Neuron (in vitro differentiated cells): ENCODE results near the gene MED12.

Source experiments
- H2AFZ ChIP-seq: one replicate; pipeline ENCODE4 v1.6.1; 2013; ENCODE audit warnings: low read depth, mild to moderate bottlenecking, inconsistent platforms, low read length, moderate library complexity
- H3K27me3 ChIP-seq: one replicate; pipeline ENCODE4 v1.6.1; 2013; ENCODE audit warnings: low read length; ENCODE audit not compliant: insufficient read depth
- H3K36me3 ChIP-seq: one replicate; pipeline ENCODE4 v1.6.1; 2013; ENCODE audit warnings: low read length; ENCODE audit not compliant: insufficient read depth
- H3K4me1 ChIP-seq: one replicate; pipeline ENCODE4 v1.6.1; 2013; ENCODE audit warnings: low read length; ENCODE audit not compliant: insufficient read depth
- H3K4me3 ChIP-seq: 2 replicates; pipeline ENCODE4 v1.5.1; 2013; ENCODE audit warnings: mild to moderate bottlenecking, low read length, moderate library complexity
- H3K9me3 ChIP-seq: one replicate; pipeline ENCODE4 v1.6.1; 2013; ENCODE audit warnings: low read length

MED12 gene

DNA sequence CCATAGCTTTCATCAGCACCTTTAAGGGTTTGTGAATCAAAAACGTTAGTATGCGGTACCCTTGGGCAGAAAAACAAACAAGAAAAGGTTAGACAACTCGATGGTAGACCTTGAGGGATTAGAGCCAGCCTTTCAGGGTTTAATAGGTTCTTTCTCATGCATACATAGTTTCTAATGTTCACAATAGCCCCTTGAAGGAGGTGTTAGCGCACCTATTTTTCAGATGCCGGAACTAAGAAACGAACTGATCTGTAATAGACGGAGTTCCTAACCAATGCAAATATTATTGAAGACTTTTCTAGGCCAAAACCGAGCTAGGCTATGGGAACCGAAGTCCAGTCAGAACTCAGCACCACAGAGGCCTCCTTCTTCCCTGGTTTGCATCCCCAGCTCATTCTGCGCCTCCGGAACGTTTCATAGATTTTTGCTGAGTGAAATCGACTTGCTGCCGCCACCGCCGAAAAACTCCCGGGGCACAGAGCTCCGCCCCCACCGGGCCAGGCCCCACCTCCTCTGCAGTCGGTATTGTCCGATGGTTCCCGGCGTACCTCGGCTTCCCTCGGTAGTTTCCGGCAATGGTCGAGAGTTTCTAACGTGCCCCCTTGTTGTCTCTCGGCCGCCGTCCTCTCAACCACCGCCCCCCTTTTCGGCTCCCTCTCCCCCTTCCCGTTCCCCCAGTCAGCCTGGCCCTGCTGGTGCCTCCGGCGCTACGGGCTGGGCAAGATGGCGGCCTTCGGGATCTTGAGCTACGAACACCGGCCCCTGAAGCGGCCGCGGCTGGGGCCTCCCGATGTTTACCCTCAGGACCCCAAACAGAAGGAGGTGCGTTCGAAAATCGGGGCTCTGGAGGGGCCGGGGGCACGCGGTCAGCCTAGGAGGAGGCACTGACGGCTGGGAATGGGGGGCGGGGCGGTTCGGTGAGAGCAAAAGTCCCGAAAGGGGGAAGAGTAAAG lies at the start of gene MED12:
TSS of gene MED12 (plus strand) at position 565 of the 953 bp plus-strand sequence. CDS start at position 724, 159 bp downstream.
- Histone ChIP-seq H3K4me3 (peak within 1 kb of the TSS; percentile 65), H3K9me3 (no peaks in the 10 kb centered on the region), H2AFZ (no peak within 1 kb of the TSS), H3K27me3 (no peaks in the 10 kb centered on the region), H3K4me1 (peaks cover 4% of the 10 kb centered on the region), H3K36me3 (peaks cover 21% of the 10 kb centered on the region)

DNA sequence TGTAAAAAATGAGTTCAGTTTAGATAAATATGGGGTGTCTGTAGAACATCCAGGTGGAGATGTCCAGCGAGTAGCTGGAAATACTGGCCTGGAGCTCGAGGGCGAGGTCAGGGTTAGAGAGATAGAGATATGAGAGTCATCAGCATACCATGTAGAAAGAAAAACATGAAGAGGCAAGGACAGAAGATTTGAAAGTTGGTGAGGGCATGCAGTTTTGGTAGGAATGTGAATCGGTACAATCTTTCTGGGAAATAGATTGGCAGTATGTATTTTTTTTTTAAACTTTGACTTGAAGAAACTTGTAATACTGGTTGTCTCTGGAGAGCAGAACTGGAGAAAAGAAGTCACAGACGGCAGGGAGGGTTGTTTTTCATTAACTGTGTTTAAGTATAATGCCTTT lies 47.9 kb upstream of the MED12 start:
- no peak overlapping the region for H2AFZ ChIP-seq

GRCh38 chrX:71081330-71082123 lies 36.9 kb upstream of the MED12 start:
- no peaks in the 10 kb centered on the region for H3K36me3 ChIP-seq
- H3K4me1 ChIP-seq, result no peaks in the 10 kb centered on the region
- H2AFZ ChIP-seq, result no peak overlapping the region
- H3K4me3 ChIP-seq, result no peak overlapping the region
- no peaks in the 10 kb centered on the region for H3K9me3 ChIP-seq
- H3K27me3 ChIP-seq, result no peaks in the 10 kb centered on the region

More for the DNA sequence above, 47.9 kb upstream of the MED12 start:
- Histone ChIP-seq H3K9me3 (no peaks in the 10 kb centered on the region), H3K27me3 (no peaks in the 10 kb centered on the region), H3K4me3 (no peak overlapping the region), H3K4me1 (peaks cover 7% of the 10 kb centered on the region), H3K36me3 (peaks cover 3% of the 10 kb centered on the region)

- no peak overlapping the region for H2AFZ ChIP-seq
- no peaks in the 10 kb centered on the region for H3K36me3 ChIP-seq
- H3K4me3 ChIP-seq, result no peak overlapping the region
- H3K4me1 ChIP-seq, result no peaks in the 10 kb centered on the region
- no peaks in the 10 kb centered on the region for H3K27me3 ChIP-seq
- H3K9me3 ChIP-seq, result no peaks in the 10 kb centered on the region
These were observed 36.2 kb upstream of the MED12 start for GRCh38 chrX:71082124-71082647.

DNA sequence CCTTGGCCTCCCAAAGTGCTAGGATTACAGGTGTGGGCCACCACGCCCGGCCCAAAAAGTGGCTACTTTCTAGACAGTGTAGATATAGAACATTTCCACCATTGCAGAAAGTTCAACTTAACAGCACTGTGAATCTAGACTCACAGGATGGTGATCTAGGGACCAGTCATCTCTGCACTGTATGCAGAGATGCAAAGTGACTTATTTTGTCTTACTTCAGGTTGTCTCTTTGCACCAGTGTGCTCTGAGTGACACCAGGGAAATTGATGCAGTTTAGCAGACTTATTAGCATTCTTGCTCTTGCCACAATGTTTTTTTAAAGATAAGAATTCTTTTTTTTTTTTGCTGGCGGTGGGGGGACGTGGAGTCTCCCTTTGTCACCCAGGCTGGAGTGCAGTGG lies 35.6 kb upstream of the MED12 start:
- Histone ChIP-seq H3K4me3 (no peak overlapping the region), H3K9me3 (no peaks in the 10 kb centered on the region), H3K36me3 (no peaks in the 10 kb centered on the region), H3K4me1 (no peaks in the 10 kb centered on the region), H3K27me3 (no peaks in the 10 kb centered on the region), H2AFZ (no peak overlapping the region)

- Histone ChIP-seq H3K9me3 (no peaks in the 10 kb centered on the region), H3K4me3 (no peak overlapping the region), H3K36me3 (no peaks in the 10 kb centered on the region), H2AFZ (no peak overlapping the region), H3K4me1 (no peaks in the 10 kb centered on the region), H3K27me3 (no peaks in the 10 kb centered on the region)
These were observed 32.5 kb upstream of the MED12 start for GRCh38 chrX:71085900-71086299.

DNA sequence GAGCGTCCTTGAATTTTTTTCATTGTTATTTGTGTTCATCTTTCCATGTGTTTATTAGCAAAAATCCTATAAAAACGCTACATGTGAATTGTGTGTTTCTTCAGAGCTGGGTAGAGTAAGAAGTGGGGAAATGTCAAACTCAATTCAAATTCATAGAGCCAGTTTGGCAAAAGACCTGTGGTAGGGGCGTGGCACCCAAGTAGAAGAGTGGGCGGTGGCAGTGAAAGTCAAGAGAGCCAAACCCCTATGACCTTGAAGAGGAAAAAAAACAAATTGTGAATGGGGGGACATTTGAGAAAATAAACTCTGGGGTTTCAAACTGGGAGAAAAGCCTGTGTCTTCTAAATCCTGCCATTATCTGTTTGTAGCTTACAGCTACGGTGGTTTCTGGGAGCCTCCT lies 27.1 kb upstream of the MED12 start:
- no peaks in the 10 kb centered on the region for H3K36me3 ChIP-seq
- no peaks in the 10 kb centered on the region for H3K4me1 ChIP-seq
- H3K27me3 ChIP-seq, result no peaks in the 10 kb centered on the region
- H2AFZ ChIP-seq, result no peak overlapping the region
- H3K9me3 ChIP-seq, result no peaks in the 10 kb centered on the region
- no peak overlapping the region for H3K4me3 ChIP-seq

DNA sequence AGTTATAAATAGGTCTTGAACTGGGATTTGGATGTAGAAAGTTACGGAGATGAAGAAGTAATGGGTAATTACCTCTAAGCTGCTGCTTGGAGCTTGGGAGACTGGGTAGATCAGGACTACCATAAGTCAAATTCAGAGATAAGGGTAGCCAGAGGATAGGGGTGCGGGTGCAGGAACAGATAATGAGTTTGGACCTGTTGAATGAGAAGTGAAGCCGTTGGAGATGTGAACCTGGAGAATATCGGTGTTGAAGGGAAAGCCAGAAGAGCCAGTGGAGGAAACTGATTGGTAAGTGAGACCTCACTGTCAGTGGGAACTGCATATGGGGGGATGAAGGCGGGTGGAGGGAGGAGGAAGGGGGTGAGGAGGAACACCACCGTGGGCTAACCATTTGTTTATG lies 23.4 kb upstream of the MED12 start:
- Histone ChIP-seq H3K36me3 (no peaks in the 10 kb centered on the region), H3K4me1 (no peaks in the 10 kb centered on the region), H3K9me3 (no peaks in the 10 kb centered on the region), H3K27me3 (no peaks in the 10 kb centered on the region), H3K4me3 (peak overlapping the region; percentile 59), H2AFZ (peak overlapping the region; percentile 42)

GRCh38 chrX:71095555-71095980 lies 22.8 kb upstream of the MED12 start, which contains the start of gene FOXO4:
FOXO4 (plus strand) TSS chrX:71095851; CDS start chrX:71096529, 678 bp downstream.
- H2AFZ ChIP-seq, result peak within 1 kb of the TSS; percentile 42
- H3K9me3 ChIP-seq, result no peaks in the 10 kb centered on the region
- H3K4me3 ChIP-seq, result peak within 1 kb of the TSS; percentile 59

DNA sequence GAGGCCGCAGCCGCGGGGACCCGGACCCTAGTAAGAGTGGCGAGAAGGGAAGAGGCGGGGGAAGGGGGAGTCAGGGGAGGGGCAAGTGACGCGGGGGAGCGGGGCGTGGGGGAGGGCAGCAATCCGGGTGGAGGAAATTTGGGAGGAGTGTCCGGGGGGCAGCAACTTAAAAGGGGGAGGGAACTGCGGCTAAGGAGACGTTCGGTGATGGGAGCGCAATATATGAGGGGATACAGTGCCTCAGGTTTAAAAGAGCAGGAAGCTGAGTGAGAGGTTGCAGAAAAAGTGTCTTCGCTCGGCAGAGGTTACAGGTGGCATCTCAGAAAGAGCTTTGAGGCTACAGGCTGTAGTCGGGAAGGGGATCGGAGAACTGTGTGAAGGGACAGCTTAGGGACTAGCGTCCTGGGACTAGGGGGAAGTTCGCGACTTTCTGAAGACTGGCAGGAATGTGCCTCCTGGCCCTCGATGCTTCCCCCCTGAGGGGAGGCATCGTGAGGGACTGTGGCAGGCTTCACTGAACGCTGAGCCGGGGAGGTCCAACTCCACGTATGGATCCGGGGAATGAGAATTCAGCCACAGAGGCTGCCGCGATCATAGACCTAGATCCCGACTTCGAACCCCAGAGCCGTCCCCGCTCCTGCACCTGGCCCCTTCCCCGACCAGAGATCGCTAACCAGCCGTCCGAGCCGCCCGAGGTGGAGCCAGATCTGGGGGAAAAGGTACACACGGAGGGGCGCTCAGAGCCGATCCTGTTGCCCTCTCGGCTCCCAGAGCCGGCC lies 22.2 kb upstream of the MED12 start:
- no peaks in the 10 kb centered on the region for H3K27me3 ChIP-seq

More at GRCh38 chrX:71095555-71095980, 22.8 kb upstream of the MED12 start, which contains the start of gene FOXO4:
- no peaks in the 10 kb centered on the region for H3K27me3 ChIP-seq
- no peaks in the 10 kb centered on the region for H3K36me3 ChIP-seq
- no peaks in the 10 kb centered on the region for H3K4me1 ChIP-seq

GRCh38 chrX:71096760-71097032 lies 21.7 kb upstream of the MED12 start:
- Histone ChIP-seq H3K27me3 (no peaks in the 10 kb centered on the region), H3K9me3 (no peaks in the 10 kb centered on the region), H3K4me1 (no peaks in the 10 kb centered on the region), H3K36me3 (no peaks in the 10 kb centered on the region), H2AFZ (peak overlapping the region; percentile 39), H3K4me3 (peak overlapping the region; percentile 59)

More for the DNA sequence above, 22.2 kb upstream of the MED12 start:
- no peaks in the 10 kb centered on the region for H3K4me1 ChIP-seq
- H2AFZ ChIP-seq, result peak overlapping the region; percentile 39
- peak overlapping the region; percentile 59 for H3K4me3 ChIP-seq
- no peaks in the 10 kb centered on the region for H3K9me3 ChIP-seq
- no peaks in the 10 kb centered on the region for H3K36me3 ChIP-seq

DNA sequence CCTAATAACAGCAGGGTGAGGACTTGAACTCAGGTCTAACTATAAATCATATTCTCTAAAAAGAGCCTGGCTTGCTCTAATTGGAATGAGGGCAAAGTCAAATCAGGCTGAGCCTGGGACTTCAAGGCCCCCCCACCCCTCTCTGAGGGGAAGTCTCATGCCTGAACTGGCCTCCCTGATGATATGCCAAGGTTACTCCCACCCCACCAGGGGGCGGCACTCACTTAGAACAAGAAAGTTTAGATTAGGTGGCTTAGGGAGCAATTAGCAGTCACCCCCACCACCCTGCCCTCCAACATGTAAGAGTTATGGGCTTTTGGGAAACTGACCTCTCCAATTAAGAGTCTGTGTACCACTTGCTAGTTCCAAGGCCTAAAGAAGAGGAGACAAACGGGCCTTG lies 20.1 kb upstream of the MED12 start:
- no peaks in the 10 kb centered on the region for H3K36me3 ChIP-seq
- H3K9me3 ChIP-seq, result no peaks in the 10 kb centered on the region
- peaks cover 6% of the 10 kb centered on the region for H3K4me1 ChIP-seq
- H3K4me3 ChIP-seq, result no peak overlapping the region
- no peaks in the 10 kb centered on the region for H3K27me3 ChIP-seq
- no peak overlapping the region for H2AFZ ChIP-seq
